ENCODE measurements around the gene MAMDC2. TPM values are rescaled to one million over a fixed set of nuclear protein-coding genes. Genes with fewer than 3 reads are reported as not detected.

MAMDC2 gene
- total and polyA plus RNA-seq, 2 of the 8 experiments (the other 6 are each of a cell fraction or from before 2014, with no cell fraction given) = 6.1 to 15.4 TPM

DNA sequence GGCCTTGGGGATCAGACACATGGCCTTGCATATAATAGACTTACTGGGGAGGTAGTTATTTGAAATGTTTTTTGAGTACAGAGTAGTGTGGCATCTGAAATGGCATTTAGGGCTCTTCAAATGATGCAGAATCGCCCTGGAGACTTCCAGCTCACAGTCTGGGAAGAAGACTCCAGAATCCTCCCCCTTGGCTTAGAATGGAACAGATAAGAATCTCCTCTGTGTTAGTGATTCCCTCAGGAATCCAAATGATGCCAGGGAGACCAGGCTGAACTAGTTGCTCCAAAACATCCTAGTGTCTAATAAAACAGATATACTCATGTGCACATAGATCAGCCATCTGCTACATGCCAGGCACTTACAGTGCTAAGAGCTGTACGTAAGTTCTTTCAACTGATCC is 176.6 kb downstream of the MAMDC2 start:
- H3K79me1 ChIP-seq (ENCODE audit: low read depth, low read length) = no peaks in the 10 kb centered on the region
- H3K23ac ChIP-seq (ENCODE audit: insufficient read length) = no peak overlapping the region
- H2BK5ac ChIP-seq (ENCODE audit: low read depth, low read length) = no peak overlapping the region
- no peak overlapping the region for H2BK120ac ChIP-seq (replicated peaks; ENCODE audit: low read depth, low read length)
- no peak overlapping the region for H3K56ac ChIP-seq (replicated peaks; ENCODE audit: insufficient read length, low read depth, low read length)
- H2BK20ac ChIP-seq (ENCODE audit: low read length) = no peak overlapping the region
- no peak overlapping the region for H3K9ac ChIP-seq (replicated peaks in 1 of 4; ENCODE audit: extremely low read depth in 1 of 4, low read depth in 3 of 4, low read length in 3 of 4)
- H3K18ac ChIP-seq (ENCODE audit: extremely low read depth, low read length) = no peak overlapping the region
- H4K8ac ChIP-seq (ENCODE audit: extremely low read depth, insufficient read depth, low read length) = no peak overlapping the region
- no peak overlapping the region for H2AFZ ChIP-seq (ENCODE audit: low read length)
- no peak for FAIRE-seq
- CTCF ChIA-PET (ENCODE audit: partially characterized antibody) = interaction anchor here (0.5 to 1.1 kb wide), 2 partner anchors 72 to 186 kb away, joined by 3 read pairs; no protein-coding TSS in a partner anchor
- H4K5ac ChIP-seq (ENCODE audit: insufficient read length, low read depth, low read length) = no peak overlapping the region
- H4K20me1 ChIP-seq (replicated peaks in 1 of 2; ENCODE audit: control insufficient read depth in 1 of 2, insufficient read depth in 2 of 2, low read length in 2 of 2) = no peaks in the 10 kb centered on the region
- no peak overlapping the region for H2AK5ac ChIP-seq (ENCODE audit: low read depth, low read length)
- POLR2A ChIA-PET (ENCODE audit: partially characterized antibody) = interaction anchor here (0.5 kb wide), 1 partner anchor 38 kb away, joined by 3 read pairs; no protein-coding TSS in a partner anchor
- H3K27ac ChIP-seq (ENCODE audit: low read depth, low read length) = no peak overlapping the region
- no peak overlapping the region for H3K4me2 ChIP-seq (ENCODE audit: insufficient read depth in 1 of 2, low read depth in 2 of 2, low read length in 2 of 2)
- H3K23me2 ChIP-seq (ENCODE audit: low read depth, low read length) = no peaks in the 10 kb centered on the region
- H3K9me3 ChIP-seq (ENCODE audit: insufficient read depth in 2 of 2, low read depth in 1 of 2, low read length in 1 of 2) = no peaks in the 10 kb centered on the region
- no peaks in the 10 kb centered on the region for H3K36me3 ChIP-seq (ENCODE audit: control insufficient read depth in 2 of 4, insufficient read depth in 4 of 4, low read length in 3 of 4)
- no peak overlapping the region for H3K4me3 ChIP-seq (ENCODE audit: extremely low read depth in 1 of 4, insufficient read depth in 2 of 4, low read depth in 3 of 4, low read length in 4 of 4)
- TF ChIP-seq RXRA (IDR thresholded peaks at IDR 0.05; ENCODE audit: insufficient read depth, low read depth, low read length) = no peak
- TF ChIP-seq CHD2 (IDR thresholded peaks at IDR 0.05; ENCODE audit: low read length) = no peak
- TF ChIP-seq, protein P1, sequence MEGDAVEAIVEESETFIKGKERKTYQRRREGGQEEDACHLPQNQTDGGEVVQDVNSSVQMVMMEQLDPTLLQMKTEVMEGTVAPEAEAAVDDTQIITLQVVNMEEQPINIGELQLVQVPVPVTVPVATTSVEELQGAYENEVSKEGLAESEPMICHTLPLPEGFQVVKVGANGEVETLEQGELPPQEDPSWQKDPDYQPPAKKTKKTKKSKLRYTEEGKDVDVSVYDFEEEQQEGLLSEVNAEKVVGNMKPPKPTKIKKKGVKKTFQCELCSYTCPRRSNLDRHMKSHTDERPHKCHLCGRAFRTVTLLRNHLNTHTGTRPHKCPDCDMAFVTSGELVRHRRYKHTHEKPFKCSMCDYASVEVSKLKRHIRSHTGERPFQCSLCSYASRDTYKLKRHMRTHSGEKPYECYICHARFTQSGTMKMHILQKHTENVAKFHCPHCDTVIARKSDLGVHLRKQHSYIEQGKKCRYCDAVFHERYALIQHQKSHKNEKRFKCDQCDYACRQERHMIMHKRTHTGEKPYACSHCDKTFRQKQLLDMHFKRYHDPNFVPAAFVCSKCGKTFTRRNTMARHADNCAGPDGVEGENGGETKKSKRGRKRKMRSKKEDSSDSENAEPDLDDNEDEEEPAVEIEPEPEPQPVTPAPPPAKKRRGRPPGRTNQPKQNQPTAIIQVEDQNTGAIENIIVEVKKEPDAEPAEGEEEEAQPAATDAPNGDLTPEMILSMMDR (IDR thresholded peaks at IDR 0.05; ENCODE audit: control extremely low read depth in 1 of 3, insufficient read depth in 1 of 3, low read depth in 1 of 3, low read length in 3 of 3) = no peak
- TF ChIP-seq FOSL1 (IDR thresholded peaks at IDR 0.05; ENCODE audit: insufficient read depth, low read depth, low read length) = no peak
- no peak for TF ChIP-seq EGR1 (IDR thresholded peaks at IDR 0.05; ENCODE audit: borderline replicate concordance, low read depth, low read length)
- TF ChIP-seq CBX5 (IDR thresholded peaks at IDR 0.05; ENCODE audit: low read depth, low read length) = no peak
- no peaks in the 10 kb centered on the region; a peak in 2 of 7 replicates for H3K4me1 ChIP-seq (replicated peaks in 1 of 4; ENCODE audit: control insufficient read depth in 3 of 4, insufficient read depth in 4 of 4, low read length in 3 of 4)
- no peak for DNase-seq (ENCODE audit: low read depth in 1 of 2, low spot score in 2 of 2)
- WGBS, 2 experiments (ENCODE audit: extremely low coverage in 1 of 2, insufficient coverage in 1 of 2, insufficient read length in 1 of 2, insufficient replicate concordance in 2 of 2, low coverage in 1 of 2, low lambda C conversion rate in 2 of 2, missing lambda C conversion rate in 1 of 2) = 81% methylated on average over 2 of the region's 2 CpGs; no CpG with 5 or more reads in 1 of the 2 experiments
- no peak overlapping the region for H2BK15ac ChIP-seq (ENCODE audit: low read length)
- H3K79me2 ChIP-seq (ENCODE audit: control insufficient read depth in 1 of 2, insufficient read depth in 2 of 2, low read length in 2 of 2) = no peaks in the 10 kb centered on the region
- H3K27me3 ChIP-seq (replicated peaks in 1 of 4; ENCODE audit: control insufficient read depth in 3 of 4, extremely low read depth in 1 of 4, insufficient read depth in 3 of 4, low read length in 3 of 4) = no peaks in the 10 kb centered on the region
- no peak overlapping the region for H3K14ac ChIP-seq (ENCODE audit: insufficient read length)
- no peak overlapping the region for H3K4ac ChIP-seq (replicated peaks; ENCODE audit: insufficient read length, low read depth, low read length)
- H4K91ac ChIP-seq (replicated peaks; ENCODE audit: insufficient read length, low read length) = no peak overlapping the region
- no peak overlapping the region for H2BK12ac ChIP-seq (ENCODE audit: low read depth, low read length)

Measured in H1 (cell line).